A673 (cell line): Measurements from ENCODE around the gene DHCR24. TPM values are rescaled to one million over a fixed set of nuclear protein-coding genes. Genes with fewer than 3 reads are reported as not detected.

Source experiments
- BruUV-seq: library from RNA; stranded (reverse); fragments of 400-500 nt; replicated peaks from 2 replicates; lab custom pipeline; 2021; lab: Mats Ljungman, UMichigan
- CTCF ChIA-PET: fragments of 300-600 bp; sonication (Branson Sonifier 250); formaldehyde crosslinking; loops from one replicate; lab custom pipeline; 2022; ENCODE audit warnings: antibody characterized with exemption; lab: Charles Lee
- POLR2A ChIA-PET: fragments of 300-600 bp; sonication (Branson Sonifier 250); formaldehyde crosslinking; loops from one replicate; lab custom pipeline; 2022; ENCODE audit warnings: antibody characterized with exemption; ENCODE audit not compliant: low non-redundant PET; lab: Charles Lee
- DNase-seq: peaks from one replicate; pipeline ENCODE4 v3.0.0-alpha.2; 2015; ENCODE audit warnings: low spot score
- H3K27ac ChIP-seq: fragments of 200-600 bp; sonication (generic); 2 replicates; pipeline ENCODE4 v1.5.1; 2016; ENCODE audit warnings: mixed run types, low read depth, mild to moderate bottlenecking, mixed read lengths, antibody characterized with exemption, low read length; ENCODE audit not compliant: poor library complexity, severe bottlenecking
- H3K27me3 ChIP-seq: fragments of 200-600 bp; sonication (generic); replicated peaks from 2 replicates; pipeline ENCODE4 v1.6.1; 2017; ENCODE audit warnings: mixed run types, low read depth, mild to moderate bottlenecking, mixed read lengths, antibody characterized with exemption, low read length; ENCODE audit not compliant: insufficient read depth, poor library complexity
- H3K36me3 ChIP-seq: fragments of 200-600 bp; sonication (generic); 2 replicates; pipeline ENCODE4 v1.6.1; 2016; ENCODE audit warnings: mixed run types, mild to moderate bottlenecking, mixed read lengths, antibody characterized with exemption, low read length; ENCODE audit not compliant: insufficient read depth, poor library complexity, severe bottlenecking
- H3K4me1 ChIP-seq: fragments of 200-600 bp; sonication (generic); 2 replicates; pipeline ENCODE4 v1.6.1; 2017; ENCODE audit warnings: mixed run types, mild to moderate bottlenecking, mixed read lengths, antibody characterized with exemption, low read length; ENCODE audit not compliant: insufficient read depth, poor library complexity, severe bottlenecking
- H3K4me3 ChIP-seq: fragments of 200-600 bp; sonication (generic); 2 replicates; pipeline ENCODE4 v1.5.1; 2016; ENCODE audit warnings: low read depth, mixed run types, mild to moderate bottlenecking, mixed read lengths, low read length; ENCODE audit not compliant: poor library complexity, severe bottlenecking
- H3K9me3 ChIP-seq: fragments of 200-600 bp; sonication (generic); 2 replicates; pipeline ENCODE4 v1.6.1; 2016; ENCODE audit warnings: mixed run types, low read depth, mild to moderate bottlenecking, mixed read lengths, antibody characterized with exemption, low read length; ENCODE audit not compliant: poor library complexity, severe bottlenecking
- CTCF ChIP-seq: fragments of 300-800, 200-600 bp; sonication (generic); conservative IDR thresholded peaks from 2 replicates; pipeline ENCODE4 v1.5.1; 2017; ENCODE audit warnings: low read depth, mild to moderate bottlenecking, antibody characterized with exemption, low read length, moderate library complexity, mixed read lengths
- EZH2 ChIP-seq: fragments of 200-600 bp; sonication (generic); IDR thresholded peaks from 2 replicates; pipeline ENCODE4 v1.6.1; 2017; ENCODE audit warnings: borderline replicate concordance, low read depth, mild to moderate bottlenecking, mixed read lengths, antibody characterized with exemption, low read length; ENCODE audit not compliant: poor library complexity, severe bottlenecking
- intact Hi-C: fragments of 100-400 bp; cut with micrococcal nuclease; formaldehyde crosslinking; loops from one replicate; pipeline ENCODE4 v1.10.0; 2022; ENCODE audit not compliant: unreplicated experiment
- total RNA-seq: library from RNA; stranded (reverse); gene quantifications from 2 replicates; pipeline ENCODE4 v1.2.3, GENCODE V29; 2021

Gene DHCR24
- total RNA-seq, 1 experiment from 2014 or later, result 273 TPM

- POLR2A ChIA-PET, result no interaction called here
- intact Hi-C loops, result no loop called here
- BruUV-seq, result no TSS peak
Observed at GRCh38 chr1:54889132-54889725, 2.2 kb upstream of the DHCR24 start.

GRCh38 chr1:54888080-54888733 lies 1.2 kb upstream of the DHCR24 start:
- DNase-seq, result no peak
- H3K36me3 ChIP-seq, result peaks cover 19% of the 10 kb centered on the region
- no peak for TF ChIP-seq EZH2
- TF ChIP-seq CTCF, result no peak
- intact Hi-C loops, result no loop called here
- no TSS peak for BruUV-seq
- peaks cover 24% of the 10 kb centered on the region for H3K4me1 ChIP-seq
- H3K9me3 ChIP-seq, result no peaks in the 10 kb centered on the region
- no peaks in the 10 kb centered on the region for H3K27me3 ChIP-seq
- H3K27ac ChIP-seq, result no peak overlapping the region
- CTCF ChIA-PET, result no interaction called here
- peak overlapping the region; percentile 99 for H3K4me3 ChIP-seq
- POLR2A ChIA-PET, result interaction anchor here (0.7 kb wide), 1 partner anchor 101 kb away, joined by 3 read pairs; no protein-coding TSS in a partner anchor

More at GRCh38 chr1:54889132-54889725, 2.2 kb upstream of the DHCR24 start:
- no peak overlapping the region for H3K4me3 ChIP-seq
- peaks cover 14% of the 10 kb centered on the region for H3K4me1 ChIP-seq
- no peak overlapping the region for H3K27ac ChIP-seq
- no peaks in the 10 kb centered on the region for H3K9me3 ChIP-seq
- no peak for DNase-seq
- H3K36me3 ChIP-seq, result peaks cover 9% of the 10 kb centered on the region
- TF ChIP-seq CTCF (no peak), EZH2 (no peak)
- CTCF ChIA-PET, result interaction anchor here (0.5 kb wide), 1 partner anchor 84 kb away, joined by 5 read pairs; no protein-coding TSS in a partner anchor
- H3K27me3 ChIP-seq, result no peaks in the 10 kb centered on the region

GRCh38 chr1:54887665-54888071 lies 673 bp upstream of the DHCR24 start:
- peak; percentile 13 for DNase-seq
- CTCF ChIA-PET, result interaction anchor here (1.2 kb wide), 1 partner anchor 57 kb away, joined by 3 read pairs; no protein-coding TSS in a partner anchor
- Histone ChIP-seq H3K27me3 (no peaks in the 10 kb centered on the region), H3K9me3 (no peaks in the 10 kb centered on the region), H3K4me3 (peak overlapping the region; percentile 99), H3K27ac (peak overlapping the region; percentile 89), H3K4me1 (peaks cover 24% of the 10 kb centered on the region), H3K36me3 (peaks cover 24% of the 10 kb centered on the region)
- TF ChIP-seq CTCF, result no peak
- no peak for TF ChIP-seq EZH2
- intact Hi-C loops, result no loop called here
- BruUV-seq, result TSS peak; percentile 89
- POLR2A ChIA-PET, result no interaction called here
